GM23248 (cell line): ENCODE data around the gene CRISPLD2.

Experiments
- EZH2 ChIP-seq: fragments of 200-600 bp; sonication (generic); IDR thresholded peaks from 2 replicates; pipeline ENCODE4 v1.6.1; 2018; ENCODE audit warnings: antibody characterized with exemption, mild to moderate bottlenecking; ENCODE audit not compliant: insufficient read depth, poor library complexity, severe bottlenecking
- EZH2phosphoT487 ChIP-seq: fragments of 200-600 bp; sonication (generic); IDR thresholded peaks from 2 replicates; pipeline ENCODE4 v1.6.1; 2018; ENCODE audit warnings: antibody characterized with exemption, moderate library complexity, mild to moderate bottlenecking, low read depth; ENCODE audit not compliant: insufficient read depth

DNA sequence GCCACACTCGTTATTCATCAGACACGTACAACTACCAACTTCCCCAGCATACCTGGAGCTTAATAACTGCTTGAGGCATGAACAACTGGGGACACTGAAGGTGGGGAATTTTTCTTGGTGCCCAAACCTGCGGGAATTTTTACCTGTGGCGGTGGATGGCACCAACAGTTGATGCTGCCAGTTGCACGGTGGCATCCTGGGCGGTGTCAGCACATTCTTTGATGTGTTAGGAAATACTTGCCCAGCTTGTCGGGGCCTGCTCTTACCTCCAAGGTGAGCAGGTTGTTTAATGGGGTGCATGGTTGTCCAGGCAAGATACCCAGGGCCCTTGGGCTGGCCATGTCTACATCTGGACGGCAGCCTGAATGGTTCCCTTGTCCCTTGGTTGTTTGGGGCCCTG is 79.6 kb downstream of the CRISPLD2 start:
- TF ChIP-seq EZH2phosphoT487, result no peak
- no peak for TF ChIP-seq EZH2
